Spleen (tissue), 11 donors: ENCODE results near the gene PRDX2. TPM values are rescaled to one million over a fixed set of nuclear protein-coding genes. Genes with fewer than 3 reads are reported as not detected.

Experiments
- DNase-seq: peaks from one replicate; pipeline ENCODE4 v3.0.0-alpha.2; 2020
- H3K27ac ChIP-seq, 8 donors: fragments of 200-600 bp; sonication (generic) in 7 of 8; 1 replicate in 4 of 8; 2 replicates in 4 of 8; pipeline versions ENCODE4 v1.5.0 to v1.8.0; 2016 to 2021; ENCODE audit warnings: inconsistent platforms in 4 of 8, mild to moderate bottlenecking in 4 of 8, moderate library complexity in 1 of 8
- H3K27me3 ChIP-seq, 7 donors: fragments of 200-600 bp; sonication (generic) in 6 of 7; replicated peaks in 1 of 7; 1 replicate in 4 of 7; 2 replicates in 3 of 7; pipeline versions ENCODE4 v1.5.0 to v1.8.0; 2016 to 2021; ENCODE audit warnings: inconsistent platforms in 3 of 7, mild to moderate bottlenecking in 1 of 7
- H3K36me3 ChIP-seq, 6 donors: fragments of 200-600 bp; sonication (generic) in 5 of 6; 1 replicate in 4 of 6; 2 replicates in 2 of 6; pipeline versions ENCODE4 v1.5.0 to v1.8.0; 2016 to 2021; ENCODE audit warnings: inconsistent platforms in 2 of 6
- H3K4me1 ChIP-seq, 6 donors: fragments of 200-600 bp; sonication (generic) in 5 of 6; 1 replicate in 3 of 6; 2 replicates in 3 of 6; pipeline versions ENCODE4 v1.5.0 to v1.8.0; 2016 to 2021; ENCODE audit warnings: inconsistent platforms in 3 of 6
- H3K4me3 ChIP-seq, 8 donors: fragments of 200-600 bp; sonication (generic) in 7 of 8; 1 replicate in 4 of 8; 2 replicates in 4 of 8; pipeline versions ENCODE4 v1.5.0 to v1.8.0; 2016 to 2021; ENCODE audit warnings: inconsistent platforms in 4 of 8, mild to moderate bottlenecking in 4 of 8, moderate library complexity in 2 of 8
- H3K9me3 ChIP-seq, 8 donors: fragments of 200-600 bp; sonication (generic) in 7 of 8; 1 replicate in 4 of 8; 2 replicates in 4 of 8; pipeline versions ENCODE4 v1.5.0 to v1.8.0; 2016 to 2021; ENCODE audit warnings: inconsistent platforms in 4 of 8
- CTCF ChIP-seq, 11 experiments: fragments of 200-600 bp in 7 of 11; fragments of 450-650 bp in 4 of 11; sonication (generic) in 4 of 11; IDR thresholded peaks in 8 of 11; conservative IDR thresholded peaks in 3 of 11; 1 replicate in 7 of 11; 2 replicates in 4 of 11; pipeline versions ENCODE4 v1.4.0 to v1.8.0; 2016 to 2021; ENCODE audit warnings: antibody characterized with exemption in 11 of 11, inconsistent platforms in 4 of 11, mild to moderate bottlenecking in 1 of 11
- POLR2A ChIP-seq, 3 donors: fragments of 450-650 bp; IDR thresholded peaks; one replicate each; pipeline ENCODE4 v1.5.1; 2017; ENCODE audit warnings: antibody characterized with exemption in 3 of 3, mild to moderate bottlenecking in 1 of 3
- POLR2AphosphoS5 ChIP-seq, 3 donors: sonication (generic); formaldehyde crosslinking; IDR thresholded peaks; one replicate each; pipeline ENCODE4 v1.5.1; 2017; ENCODE audit warnings: antibody characterized with exemption in 3 of 3
- WGBS, 5 donors: extraction: QIAGEN DNeasy Blood & Tissue Kit in 3 of 5; methylation state at CpG; one replicate each; pipeline versions ENCODE4 v1.1.5 to v1.1.7; 2013 to 2018; 5-methylcytosine and 5-hydroxymethylcytosine counted together
- intact Hi-C: fragments of 100-400 bp; cut with DNase I; formaldehyde crosslinking; loops from one replicate; pipeline ENCODE4 v1.15.0; 2023; ENCODE audit warnings: low total_unique reads
- polyA plus RNA-seq, 3 donors: library from polyadenylated mRNA; stranded (reverse); fragments of 200-250 nt; gene quantifications; one replicate each; pipeline ENCODE4 v1.2.1, GENCODE V29; 2013
- total RNA-seq, 7 donors: library from RNA; depleted of rRNA in 3 of 7; stranded (reverse); fragments of >200 nt in 3 of 7; fragmentation: NEBNext Ultra II Directional in 4 of 7; extraction: Animal tissue kit (Norgen Biotek cat#: 25700) in 4 of 7; gene quantifications; one replicate each; pipeline versions ENCODE4 v1.1.0 to v1.2.1, GENCODE V29; 2016 to 2021
- donor health status: healthy with polysubstance abuse.
- donor health status: DM: no; HTN: no; CAD: no; lungs with moderate emphysema.
- donor health status: DM: no; HTN: no; CAD: no.
- donor health status: Bipolar disorder and iron deficiency.
- donor health status: healthy.
- donor health status: DM: no; HTN: no; CAD: no.
- donor health status: DM: yes; HTN: yes; CAD: no.

PRDX2 gene
- total and polyA plus RNA-seq, 10 donors, result 78.3 to 203 (median 117) TPM

GRCh38 chr19:12764698-12765097, 36.9 kb downstream of the PRDX2 start:
- intact Hi-C loops, result loop anchor here (5.0 kb wide), 2 partner anchors 33 to 83 kb away; no protein-coding TSS in a partner anchor
- Histone ChIP-seq H3K9me3 (peaks cover 0 to 4% (median 0%) of the 10 kb centered on the region in 8 donors), H3K4me3 (no peak overlapping the region), H3K27ac (no peak overlapping the region), H3K4me1 (peaks cover 0 to 17% (median 8%) of the 10 kb centered on the region in 6 donors), H3K36me3 (peaks cover 0 to 50% (median 13%) of the 10 kb centered on the region in 6 donors), H3K27me3 (no peaks in the 10 kb centered on the region)
- no peak for DNase-seq
- WGBS, 5 donors, result 88 to 98% (median 96%) methylated on average over 15 to 16 of the region's 16 CpGs
- TF ChIP-seq POLR2AphosphoS5 (IDR thresholded peaks at IDR 0.05), result no peak
- no peak for TF ChIP-seq POLR2A (IDR thresholded peaks at IDR 0.05)
- no peak for TF ChIP-seq CTCF (IDR thresholded peaks at IDR 0.05 in 8 of 11, conservative IDR thresholded peaks at IDR 0.05 in 3 of 11)

- Histone ChIP-seq H3K4me1 (peaks cover 0 to 19% (median 9%) of the 10 kb centered on the region in 6 donors), H3K4me3 (no peak overlapping the region), H3K9me3 (peaks cover 0 to 4% (median 0%) of the 10 kb centered on the region in 8 donors), H3K27ac (no peak overlapping the region), H3K36me3 (peaks cover 0 to 45% (median 13%) of the 10 kb centered on the region in 6 donors), H3K27me3 (peaks cover 0 to 1% (median 0%) of the 10 kb centered on the region in 7 donors)
- TF ChIP-seq POLR2A (IDR thresholded peaks at IDR 0.05) (no peak), POLR2AphosphoS5 (IDR thresholded peaks at IDR 0.05) (no peak), CTCF (IDR thresholded peaks at IDR 0.05 in 8 of 11, conservative IDR thresholded peaks at IDR 0.05 in 3 of 11) (no peak)
- no peak for DNase-seq
- intact Hi-C loops, result loop anchor here (5.0 kb wide), 2 partner anchors 34 to 84 kb away; no protein-coding TSS in a partner anchor
- 84 to 97% (median 93%) methylated on average over 8 to 11 of the region's 11 CpGs for WGBS, 5 donors
These were observed 38.5 kb downstream of the PRDX2 start for GRCh38 chr19:12763100-12763499.

- Histone ChIP-seq H3K4me1 (peaks cover 0 to 22% (median 15%) of the 10 kb centered on the region in 6 donors), H3K27me3 (peaks cover 0 to 32% (median 0%) of the 10 kb centered on the region in 7 donors), H3K27ac (no peak overlapping the region), H3K9me3 (peaks cover 0 to 4% (median 0%) of the 10 kb centered on the region in 8 donors), H3K36me3 (peaks cover 0 to 23% (median 10%) of the 10 kb centered on the region in 6 donors), H3K4me3 (no peak overlapping the region)
- TF ChIP-seq POLR2A (IDR thresholded peaks at IDR 0.05) (no peak), POLR2AphosphoS5 (IDR thresholded peaks at IDR 0.05) (no peak), CTCF (IDR thresholded peaks at IDR 0.05 in 8 of 11, conservative IDR thresholded peaks at IDR 0.05 in 3 of 11) (no peak)
- intact Hi-C loops, result loop anchor here (5.0 kb wide), 3 partner anchors 38 to 88 kb away; no protein-coding TSS in a partner anchor
- WGBS, 5 donors, result 89 to 97% (median 95%) methylated on average over 6 of the region's 6 CpGs
- no peak for DNase-seq
These were observed 41.9 kb downstream of the PRDX2 start for GRCh38 chr19:12759686-12760085.

- intact Hi-C loops, result loop anchor here (5.0 kb wide), 1 partner anchor 40 kb away; no protein-coding TSS in a partner anchor
- H3K9me3 ChIP-seq, result no peaks in the 10 kb centered on the region
- WGBS, 5 donors, result 10 to 18% (median 10%) methylated on average over 43 to 60 of the region's 60 CpGs
- H3K36me3 ChIP-seq, result peaks cover 0 to 4% (median 0%) of the 10 kb centered on the region in 6 donors
- H3K27ac ChIP-seq, result peak overlapping the region in 4 of 8 donors; percentile 7 to 50 (median 40)
- peaks cover 0 to 52% (median 0%) of the 10 kb centered on the region in 7 donors for H3K27me3 ChIP-seq
- peak overlapping the region in 7 of 8 donors; percentile 16 to 64 (median 29) for H3K4me3 ChIP-seq
- H3K4me1 ChIP-seq, result peaks cover 0 to 22% (median 15%) of the 10 kb centered on the region in 6 donors
- peak; percentile 92 for DNase-seq
- TF ChIP-seq CTCF (IDR thresholded peaks at IDR 0.05 in 8 of 11, conservative IDR thresholded peaks at IDR 0.05 in 3 of 11) (peak; percentile 74 to 97 (median 94)), POLR2AphosphoS5 (IDR thresholded peaks at IDR 0.05) (peak; percentile 15 to 72 (median 31)), POLR2A (IDR thresholded peaks at IDR 0.05) (no peak)
These were observed 43.9 kb downstream of the PRDX2 start for GRCh38 chr19:12757544-12758274.
